Thyroid gland (tissue), 4 donors: ENCODE results near the gene GCN1. TPM values are rescaled to one million over a fixed set of nuclear protein-coding genes. Genes with fewer than 3 reads are reported as not detected.

Source experiments
- DNase-seq, 2 donors: peaks; one replicate each; pipeline ENCODE4 v3.0.0-alpha.2; 2019
- H3K27ac ChIP-seq, 3 donors: fragments of 200-600 bp; sonication (generic); 1 replicate in 2 of 3; 2 replicates in 1 of 3; pipeline ENCODE4 v1.5.1; 2016 to 2019; ENCODE audit warnings: mild to moderate bottlenecking in 1 of 3, moderate library complexity in 1 of 3
- H3K27me3 ChIP-seq: fragments of 200-600 bp; sonication (generic); one replicate; pipeline ENCODE4 v1.5.1; 2019
- H3K36me3 ChIP-seq, 2 donors: fragments of 200-600 bp; sonication (generic); one replicate each; pipeline ENCODE4 v1.5.1; 2016 to 2019
- H3K4me1 ChIP-seq, 2 donors: fragments of 200-600 bp; sonication (generic); one replicate each; pipeline ENCODE4 v1.5.1; 2017 to 2019
- H3K4me3 ChIP-seq, 3 donors: fragments of 200-600 bp; sonication (generic); replicated peaks in 1 of 3; 1 replicate in 2 of 3; 2 replicates in 1 of 3; pipeline ENCODE4 v1.5.1; 2016; ENCODE audit warnings: mild to moderate bottlenecking in 1 of 3
- H3K9me3 ChIP-seq: fragments of 200-600 bp; sonication (generic); one replicate; pipeline ENCODE4 v1.5.1; 2017
- CTCF ChIP-seq, 6 experiments: fragments of 200-600 bp in 3 of 6; fragments of 450-650 bp in 3 of 6; sonication (generic) in 3 of 6; IDR thresholded peaks; one replicate each; pipeline ENCODE4 v1.5.1; 2016 to 2019; ENCODE audit warnings: antibody characterized with exemption in 6 of 6, mild to moderate bottlenecking in 2 of 6, inconsistent platforms in 1 of 6, moderate library complexity in 1 of 6
- POLR2A ChIP-seq, 2 donors: fragments of 450-650 bp; IDR thresholded peaks; one replicate each; pipeline ENCODE4 v1.6.1; 2017; ENCODE audit warnings: antibody characterized with exemption in 2 of 2, mild to moderate bottlenecking in 2 of 2, moderate library complexity in 1 of 2
- WGBS, 2 donors: methylation state at CpG; one replicate each; pipeline ENCODE4 v1.1.5; 2017; 5-methylcytosine and 5-hydroxymethylcytosine counted together
- intact Hi-C: fragments of 100-400 bp; cut with DNase I; formaldehyde crosslinking; loops from one replicate; pipeline ENCODE4 v1.15.1; 2023
- total RNA-seq, 4 donors: library from RNA; depleted of rRNA; stranded (reverse); fragments of >200 nt; gene quantifications; one replicate each; pipeline ENCODE4 v1.2.3, GENCODE V29; 2016

GCN1 gene
- total RNA-seq, 4 donors from 2014 or later = 44.6 to 111 (median 73.6) TPM

- DNase-seq = no peak
- H3K27ac ChIP-seq = no peak overlapping the region
- intact Hi-C loops = no loop called here
- TF ChIP-seq CTCF (IDR thresholded peaks at IDR 0.05) (no peak), POLR2A (IDR thresholded peaks at IDR 0.05) (no peak)
- H3K27me3 ChIP-seq = no peaks in the 10 kb centered on the region
- no peak overlapping the region for H3K4me3 ChIP-seq
- peaks cover 98 to 99% of the 10 kb centered on the region in 2 donors for H3K36me3 ChIP-seq
- 97 to 99% methylated on average over 6 of the region's 6 CpGs for WGBS, 2 donors
- no peaks in the 10 kb centered on the region for H3K9me3 ChIP-seq
- no peaks in the 10 kb centered on the region for H3K4me1 ChIP-seq
These were observed 61.6 kb downstream of the GCN1 start for GRCh38 chr12:120132863-120133385.

GRCh38 chr12:120132054-120132836 lies 62.3 kb downstream of the GCN1 start:
- no peak for DNase-seq
- Histone ChIP-seq H3K9me3 (no peaks in the 10 kb centered on the region), H3K27ac (no peak overlapping the region), H3K4me1 (no peaks in the 10 kb centered on the region), H3K27me3 (no peaks in the 10 kb centered on the region), H3K4me3 (no peak overlapping the region), H3K36me3 (peaks cover 98 to 99% of the 10 kb centered on the region in 2 donors)
- 88 to 93% methylated on average over 9 of the region's 9 CpGs for WGBS, 2 donors
- TF ChIP-seq POLR2A (IDR thresholded peaks at IDR 0.05) (no peak), CTCF (IDR thresholded peaks at IDR 0.05) (no peak)
- intact Hi-C loops = no loop called here

- TF ChIP-seq CTCF (IDR thresholded peaks at IDR 0.05) (no peak), POLR2A (IDR thresholded peaks at IDR 0.05) (no peak)
- Histone ChIP-seq H3K27ac (no peak overlapping the region), H3K4me1 (no peaks in the 10 kb centered on the region), H3K27me3 (no peaks in the 10 kb centered on the region), H3K4me3 (no peak overlapping the region), H3K36me3 (peaks cover 96 to 98% of the 10 kb centered on the region in 2 donors), H3K9me3 (no peaks in the 10 kb centered on the region)
- no peak for DNase-seq
- intact Hi-C loops = no loop called here
- 94 to 98% methylated on average over 12 to 15 of the region's 15 CpGs for WGBS, 2 donors
These were observed 63.4 kb downstream of the GCN1 start for GRCh38 chr12:120131116-120131515.

- Histone ChIP-seq H3K4me1 (no peaks in the 10 kb centered on the region), H3K9me3 (no peaks in the 10 kb centered on the region), H3K27ac (no peak overlapping the region), H3K27me3 (no peaks in the 10 kb centered on the region), H3K36me3 (peaks cover 88 to 89% of the 10 kb centered on the region in 2 donors), H3K4me3 (no peak overlapping the region)
- TF ChIP-seq POLR2A (IDR thresholded peaks at IDR 0.05) (no peak), CTCF (IDR thresholded peaks at IDR 0.05) (no peak)
- WGBS, 2 donors = 94 to 95% methylated on average over 6 of the region's 6 CpGs
- intact Hi-C loops = no loop called here
- no peak for DNase-seq
These were observed 64.5 kb downstream of the GCN1 start for GRCh38 chr12:120130011-120130410.

- Histone ChIP-seq H3K4me1 (no peaks in the 10 kb centered on the region), H3K27ac (no peak overlapping the region), H3K9me3 (no peaks in the 10 kb centered on the region), H3K36me3 (peaks cover 54 to 55% of the 10 kb centered on the region in 2 donors), H3K4me3 (no peak overlapping the region), H3K27me3 (no peaks in the 10 kb centered on the region)
- 75 to 82% methylated on average over 2 of the region's 2 CpGs for WGBS, 2 donors
- DNase-seq = no peak
- TF ChIP-seq CTCF (IDR thresholded peaks at IDR 0.05) (no peak), POLR2A (IDR thresholded peaks at IDR 0.05) (no peak)
- intact Hi-C loops = no loop called here
These were observed 67.9 kb downstream of the GCN1 start for GRCh38 chr12:120126635-120127005.
